GM19468 (cell line): ENCODE results near the gene ZNRF1.
A peak's percentile ranks its signal among the peaks of the same experiment; 100 is the strongest.

Source experiments
- ATAC-seq: cut with Tn5 transposase; IDR thresholded peaks from one replicate; pipeline ENCODE4 v1.9.1; 2021; ENCODE audit warnings: mild to moderate bottlenecking, moderate library complexity, moderate number of reproducible peaks; ENCODE audit not compliant: unreplicated experiment; ENCODE audit errors: extremely low read depth

Gene ZNRF1

DNA sequence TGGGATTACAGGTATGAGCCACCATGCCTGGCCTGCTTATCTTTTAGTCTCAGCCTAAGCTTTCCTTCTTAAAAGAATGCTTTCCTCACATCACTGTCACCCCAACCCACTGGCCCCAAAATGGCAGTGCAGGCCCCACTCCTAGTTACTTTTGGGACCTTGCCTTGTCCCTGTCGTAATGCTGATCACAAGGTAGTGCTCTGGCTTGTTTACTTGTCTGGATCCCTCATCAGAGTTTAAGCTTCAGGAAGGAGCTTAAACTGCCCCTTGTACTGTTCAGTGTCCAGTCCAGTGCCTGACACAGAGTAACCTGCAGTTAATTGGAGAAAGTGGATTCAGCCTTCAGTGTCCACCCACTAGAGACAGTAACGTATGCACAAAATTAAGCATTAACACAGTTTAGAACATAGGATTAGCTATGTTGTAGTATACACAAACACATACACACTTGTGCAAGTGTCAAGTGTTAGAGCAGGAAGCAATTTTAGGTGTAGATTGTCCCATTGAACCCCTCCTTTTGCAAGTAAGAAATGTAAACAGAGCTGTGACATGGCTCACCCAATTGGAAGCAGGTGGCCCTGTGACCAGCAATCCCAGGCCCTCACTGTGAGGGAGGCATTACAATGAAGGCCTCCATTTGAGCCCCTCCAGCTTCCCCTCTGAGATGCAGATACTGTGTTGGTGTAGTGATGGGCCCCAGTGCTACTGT lies 73.6 kb downstream of the ZNRF1 start:
- no peak for ATAC-seq

DNA sequence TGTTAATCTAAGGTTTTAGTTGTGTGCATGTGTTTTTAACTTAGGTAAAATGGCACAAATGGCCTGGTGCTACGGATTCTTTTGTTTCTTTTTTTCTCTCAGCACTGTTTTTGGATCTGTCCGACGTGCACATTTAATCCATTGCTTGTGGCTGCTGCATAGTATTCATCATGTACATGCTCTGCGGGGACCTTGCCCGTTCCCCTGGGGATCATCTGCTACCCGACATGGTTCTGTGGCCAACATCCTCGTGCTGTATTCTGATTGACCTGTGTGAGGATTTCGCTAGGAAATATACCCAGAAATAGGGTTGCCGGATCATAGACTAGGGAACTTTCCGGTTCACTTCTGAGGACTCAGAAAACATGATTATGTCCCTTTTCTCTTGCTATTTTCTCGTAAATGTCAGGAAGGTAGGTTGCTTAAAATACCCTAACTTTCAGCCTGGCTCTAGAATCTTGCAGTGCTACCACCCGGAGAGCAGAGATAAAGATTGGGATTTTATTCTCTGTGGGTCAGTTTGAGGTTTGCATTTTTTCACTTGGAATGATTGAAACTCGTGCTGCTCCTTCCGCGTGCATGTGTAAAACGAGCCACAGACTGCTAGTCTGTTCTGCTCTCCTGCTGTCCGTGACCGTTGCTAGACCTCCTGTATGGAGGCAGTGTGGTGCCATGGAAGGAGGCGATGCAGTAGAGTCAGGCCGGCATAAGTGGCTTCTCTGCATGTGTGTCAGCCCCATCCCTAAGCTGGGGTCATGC lies 74.9 kb downstream of the ZNRF1 start:
- ATAC-seq = no peak

- no peak for ATAC-seq
Observed at GRCh38 chr16:75074304-75074793, 75.5 kb downstream of the ZNRF1 start.

GRCh38 chr16:75074920-75075687 lies 76.3 kb downstream of the ZNRF1 start:
- peak; percentile 92 for ATAC-seq

DNA sequence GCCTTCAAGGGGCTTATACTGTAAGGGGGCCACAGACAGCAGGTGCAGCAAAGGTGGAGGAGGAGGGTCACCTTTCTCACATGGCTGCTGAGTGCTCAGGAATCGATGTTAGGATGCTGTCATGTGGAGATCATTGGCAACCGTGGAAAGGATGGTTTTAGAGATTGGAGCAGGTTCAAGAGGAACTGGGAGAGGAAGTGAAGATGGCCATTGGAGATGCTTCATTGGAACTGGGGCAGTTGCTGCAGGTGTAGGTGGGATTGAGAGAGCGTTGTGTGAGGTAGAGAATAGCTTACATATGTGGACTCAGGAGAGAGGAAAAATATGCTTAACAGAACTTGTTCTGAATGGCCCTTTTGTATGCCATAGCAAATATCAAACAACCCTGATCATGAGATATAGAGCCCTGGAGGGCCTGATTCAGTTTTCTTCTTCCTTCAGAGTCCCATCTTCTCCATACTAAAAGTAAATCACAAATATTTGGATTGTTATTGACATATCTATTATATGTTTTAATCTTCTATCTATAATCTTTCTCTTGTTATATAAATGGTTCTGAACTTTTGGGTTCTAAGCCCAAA lies 77.0 kb downstream of the ZNRF1 start:
- no peak for ATAC-seq

DNA sequence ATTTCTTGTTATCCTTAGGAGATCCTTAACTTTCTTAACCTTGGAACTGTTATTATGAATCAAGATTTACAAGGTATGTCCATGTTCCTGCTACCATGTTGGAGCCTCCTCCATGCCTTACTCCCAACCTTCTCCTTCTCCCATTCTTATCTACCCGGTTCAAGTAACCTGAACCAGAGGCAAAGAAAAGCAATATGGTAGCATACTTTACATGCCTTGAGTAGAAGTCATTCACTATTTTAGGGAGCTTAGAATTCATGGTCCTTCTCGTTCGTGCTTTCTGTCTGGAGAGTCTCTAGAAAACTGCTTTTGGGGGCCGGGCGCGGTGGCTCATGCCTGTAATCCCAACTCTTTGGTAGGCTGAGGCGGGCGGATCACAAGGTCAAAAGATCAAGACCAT lies 80.1 kb downstream of the ZNRF1 start:
- ATAC-seq = no peak

DNA sequence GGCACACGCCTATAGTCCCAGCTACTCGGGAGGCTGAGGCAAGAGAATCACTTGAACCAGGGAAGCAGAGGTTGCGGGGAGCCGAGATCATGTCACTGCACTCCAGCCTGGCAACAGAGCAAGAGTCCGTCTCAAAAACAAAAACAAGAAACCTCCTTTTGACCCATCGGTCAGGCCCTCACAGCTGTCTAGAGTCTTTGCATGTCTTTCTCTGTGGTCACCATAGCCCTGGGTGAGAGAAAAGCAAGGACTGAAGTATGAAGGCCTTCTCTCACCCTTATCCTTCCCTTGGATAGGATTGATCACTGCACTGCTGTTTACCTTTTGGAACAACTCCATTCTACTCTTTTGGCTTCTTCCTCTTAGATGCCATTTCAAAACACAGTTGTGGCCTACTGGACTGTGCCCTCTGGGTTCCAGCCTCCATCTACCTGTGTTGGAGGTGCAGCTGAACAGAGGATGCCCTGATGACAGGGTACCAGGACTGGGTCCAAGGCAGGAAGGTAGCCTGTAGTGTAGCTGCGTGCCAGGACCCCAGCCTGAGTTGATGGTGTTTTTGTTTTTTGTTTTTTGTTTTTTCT lies 80.6 kb downstream of the ZNRF1 start:
- no peak for ATAC-seq

DNA sequence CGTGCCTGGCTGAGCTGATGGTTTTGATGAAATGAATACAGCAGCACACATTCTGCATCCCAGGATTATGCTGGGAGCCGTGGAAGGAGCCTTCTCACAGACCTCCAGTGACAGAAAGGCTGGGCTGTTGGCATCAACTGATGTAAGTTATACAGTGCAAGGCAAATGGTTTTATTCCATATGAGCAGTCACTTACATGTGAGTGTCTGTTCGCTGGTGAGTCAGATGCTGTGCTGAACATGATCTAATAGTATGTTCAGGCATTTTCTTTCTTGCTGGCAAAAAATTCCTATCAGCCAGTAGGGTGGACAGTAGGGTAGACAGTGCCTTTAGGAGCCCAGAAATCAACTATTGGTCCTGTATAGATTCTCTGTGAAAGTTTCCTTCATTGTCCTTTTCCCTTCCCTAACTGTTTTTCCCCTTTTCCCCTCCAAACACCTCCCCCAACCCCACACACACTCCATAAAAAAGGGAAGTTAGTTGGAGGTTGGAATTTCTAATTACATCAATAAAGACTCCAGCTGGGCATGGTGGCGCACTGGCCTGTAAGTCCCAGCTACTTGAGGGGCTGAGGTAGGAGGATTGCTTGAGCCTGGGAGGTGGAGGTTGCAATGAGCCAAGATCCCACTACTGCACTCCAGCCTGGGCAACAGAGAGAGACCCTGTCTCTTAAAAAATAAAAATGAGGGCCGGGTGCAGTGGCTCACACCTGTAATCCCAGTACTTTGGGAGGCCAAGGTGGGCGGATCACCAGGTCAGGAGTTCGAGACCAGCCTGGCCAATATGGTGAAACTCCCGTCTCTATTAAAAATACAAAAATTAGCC lies 81.6 kb downstream of the ZNRF1 start:
- no peak for ATAC-seq

DNA sequence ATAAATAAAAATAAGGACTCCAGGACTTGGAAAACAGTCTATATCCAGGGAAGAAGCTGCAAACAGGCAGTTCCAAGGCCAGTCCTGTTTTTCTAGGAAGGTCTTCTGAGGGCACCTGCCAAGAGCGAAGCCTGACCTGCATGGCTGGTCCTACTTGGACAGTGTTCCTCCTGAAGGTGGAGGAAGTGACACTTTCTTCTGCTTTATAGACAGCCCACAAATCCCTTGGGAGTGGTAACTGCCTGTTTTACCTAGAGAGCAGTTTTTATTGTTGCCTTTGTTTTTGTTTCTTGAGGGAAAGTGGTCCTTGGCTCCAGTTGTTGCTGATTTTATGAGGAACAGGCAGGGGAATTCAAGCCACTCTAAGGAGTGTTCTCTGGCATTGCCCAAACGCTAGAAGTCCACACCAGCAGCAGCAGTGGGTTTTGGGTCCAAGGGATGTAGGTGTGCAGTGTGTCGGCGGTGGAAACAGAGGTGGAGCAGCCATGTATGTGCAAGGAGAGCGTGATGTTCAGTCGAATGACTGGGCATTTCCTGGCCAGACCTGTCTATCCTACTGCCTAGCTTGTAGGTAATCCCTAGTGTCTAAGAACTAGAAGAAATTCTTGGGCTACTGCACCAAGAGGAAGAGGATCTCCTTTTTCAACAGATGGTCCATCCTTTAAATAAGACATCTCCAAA lies 82.5 kb downstream of the ZNRF1 start:
- ATAC-seq = no peak

DNA sequence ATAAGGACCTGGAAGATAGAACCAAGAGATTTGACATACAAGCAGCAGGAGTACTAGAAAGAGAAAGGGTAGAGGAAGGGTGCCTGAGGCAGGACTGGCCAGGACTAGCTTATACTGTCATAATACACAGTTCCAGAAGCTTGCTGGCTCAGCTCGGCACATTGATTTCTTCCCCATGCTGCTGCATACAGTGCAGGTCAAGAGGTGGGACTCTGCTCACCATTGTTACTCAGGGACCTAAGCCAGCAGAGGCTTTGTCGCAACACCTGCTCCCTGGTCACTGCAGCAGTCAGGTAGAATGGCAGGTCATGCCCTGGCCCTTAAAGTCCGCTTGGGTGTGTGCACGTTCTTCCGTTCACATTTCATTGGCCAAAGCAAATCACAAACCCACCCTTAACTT lies 85.0 kb downstream of the ZNRF1 start:
- no peak for ATAC-seq

GRCh38 chr16:75085556-75085955 lies 86.7 kb downstream of the ZNRF1 start:
- no peak for ATAC-seq

DNA sequence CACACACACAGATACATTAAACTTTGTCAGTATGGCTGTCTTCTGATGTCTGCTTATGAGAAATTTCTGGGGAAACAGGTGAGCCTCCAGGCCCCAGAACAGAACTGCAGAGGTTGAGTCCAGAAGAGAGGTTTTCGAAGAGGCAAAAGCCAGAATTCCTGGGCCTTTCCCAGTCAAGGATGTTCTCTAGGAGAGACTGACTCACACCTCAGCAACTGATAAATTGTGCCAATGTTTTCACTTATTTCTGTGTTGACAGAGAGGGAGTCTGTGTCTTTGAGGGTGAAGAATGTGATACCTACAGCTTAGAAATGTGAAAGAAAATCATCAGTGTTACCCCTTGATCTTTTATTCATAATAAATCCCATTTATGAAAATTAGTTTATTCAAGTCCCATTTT lies 87.5 kb downstream of the ZNRF1 start:
- no peak for ATAC-seq

- no peak for ATAC-seq
Observed at GRCh38 chr16:75086688-75087374, 88.0 kb downstream of the ZNRF1 start.

- no peak for ATAC-seq
Observed at GRCh38 chr16:75087375-75087979, 88.7 kb downstream of the ZNRF1 start.

DNA sequence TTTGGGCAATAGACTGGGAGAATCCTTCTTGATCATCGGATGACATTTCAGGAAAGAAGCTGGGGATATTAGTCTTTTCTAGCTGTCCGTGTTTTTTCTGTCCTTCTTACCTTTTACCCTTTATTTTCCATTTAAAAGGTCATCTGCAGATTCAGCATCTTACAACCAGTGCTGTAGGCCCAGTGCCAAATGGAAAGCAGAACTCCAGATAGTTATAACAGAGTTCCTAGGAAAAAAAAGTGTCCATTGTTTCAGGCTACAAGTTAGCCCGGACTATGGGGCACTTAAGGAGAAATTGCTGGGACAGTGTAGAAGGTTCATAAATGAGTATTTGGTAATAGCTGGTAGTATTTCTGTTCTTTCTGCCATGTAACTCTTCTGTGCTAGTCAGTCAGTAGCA lies 89.4 kb downstream of the ZNRF1 start:
- ATAC-seq = no peak

- no peak for ATAC-seq
Observed at GRCh38 chr16:75088934-75089333, 90.1 kb downstream of the ZNRF1 start.

- ATAC-seq = no peak
Observed at GRCh38 chr16:75089486-75090202, 90.8 kb downstream of the ZNRF1 start.
